AG10803 (cell line): ENCODE data around the gene GPHB5.

Experiments
- DNase-seq: peaks from one replicate; pipeline ENCODE4 v3.0.0; 2010; ENCODE audit warnings: low read depth
- H3K4me3 ChIP-seq: 2 replicates; pipeline ENCODE4 v1.5.1; 2011; ENCODE audit warnings: mild to moderate bottlenecking, low read length, control low read depth
- TF ChIP-seq, protein P1 (sequence below): conservative IDR thresholded peaks from 2 replicates; pipeline ENCODE4 v1.5.1; 2011; ENCODE audit warnings: mild to moderate bottlenecking, low read length, control low read depth, inconsistent platforms

GPHB5 gene

GRCh38 chr14:63301891-63302534, 16.7 kb downstream of the GPHB5 start:
- TF ChIP-seq, protein P1, sequence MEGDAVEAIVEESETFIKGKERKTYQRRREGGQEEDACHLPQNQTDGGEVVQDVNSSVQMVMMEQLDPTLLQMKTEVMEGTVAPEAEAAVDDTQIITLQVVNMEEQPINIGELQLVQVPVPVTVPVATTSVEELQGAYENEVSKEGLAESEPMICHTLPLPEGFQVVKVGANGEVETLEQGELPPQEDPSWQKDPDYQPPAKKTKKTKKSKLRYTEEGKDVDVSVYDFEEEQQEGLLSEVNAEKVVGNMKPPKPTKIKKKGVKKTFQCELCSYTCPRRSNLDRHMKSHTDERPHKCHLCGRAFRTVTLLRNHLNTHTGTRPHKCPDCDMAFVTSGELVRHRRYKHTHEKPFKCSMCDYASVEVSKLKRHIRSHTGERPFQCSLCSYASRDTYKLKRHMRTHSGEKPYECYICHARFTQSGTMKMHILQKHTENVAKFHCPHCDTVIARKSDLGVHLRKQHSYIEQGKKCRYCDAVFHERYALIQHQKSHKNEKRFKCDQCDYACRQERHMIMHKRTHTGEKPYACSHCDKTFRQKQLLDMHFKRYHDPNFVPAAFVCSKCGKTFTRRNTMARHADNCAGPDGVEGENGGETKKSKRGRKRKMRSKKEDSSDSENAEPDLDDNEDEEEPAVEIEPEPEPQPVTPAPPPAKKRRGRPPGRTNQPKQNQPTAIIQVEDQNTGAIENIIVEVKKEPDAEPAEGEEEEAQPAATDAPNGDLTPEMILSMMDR, result no peak
- H3K4me3 ChIP-seq, result no peak overlapping the region
- no peak for DNase-seq

GRCh38 chr14:63300854-63301253, 17.9 kb downstream of the GPHB5 start:
- TF ChIP-seq, protein P1, result no peak
- H3K4me3 ChIP-seq, result no peak overlapping the region
- DNase-seq, result no peak

GRCh38 chr14:63299351-63300110, 19.2 kb downstream of the GPHB5 start:
- H3K4me3 ChIP-seq, result no peak overlapping the region
- no peak for DNase-seq
- TF ChIP-seq, protein P1, result no peak

DNA sequence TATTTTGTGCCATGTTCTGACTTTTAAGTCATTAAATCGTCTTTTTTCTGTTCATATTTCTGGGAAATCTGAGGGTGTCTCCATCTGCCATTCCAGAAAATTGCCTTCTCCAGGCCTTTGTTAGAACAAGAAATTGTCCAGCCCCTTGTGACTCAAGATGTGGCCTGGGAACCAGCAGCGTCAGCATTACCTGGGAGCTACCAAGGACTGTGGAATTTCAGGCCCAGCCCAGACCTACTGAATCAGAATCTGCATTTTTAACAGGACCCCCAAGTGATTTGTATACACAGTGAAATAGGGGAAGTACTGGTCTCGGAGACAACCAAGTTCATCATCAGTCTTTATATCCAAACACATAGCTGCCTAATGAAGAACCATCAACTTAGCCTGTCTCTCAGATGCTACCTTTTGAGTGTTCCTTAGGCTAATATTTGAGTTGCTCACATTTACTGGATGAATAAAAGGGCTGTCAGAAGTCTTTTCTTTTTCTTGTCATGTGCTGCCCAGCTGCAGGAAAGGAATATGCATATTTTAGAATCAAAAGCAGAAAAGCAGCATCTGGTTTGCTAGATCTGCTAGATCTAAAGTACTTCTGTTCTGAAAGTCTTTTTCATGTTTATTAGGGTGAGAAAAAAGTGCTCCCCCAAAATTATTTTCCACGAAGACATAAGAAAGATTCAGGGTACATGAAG, 21.2 kb downstream of the GPHB5 start:
- TF ChIP-seq, protein P1, result no peak
- DNase-seq, result no peak
- H3K4me3 ChIP-seq, result no peak overlapping the region

DNA sequence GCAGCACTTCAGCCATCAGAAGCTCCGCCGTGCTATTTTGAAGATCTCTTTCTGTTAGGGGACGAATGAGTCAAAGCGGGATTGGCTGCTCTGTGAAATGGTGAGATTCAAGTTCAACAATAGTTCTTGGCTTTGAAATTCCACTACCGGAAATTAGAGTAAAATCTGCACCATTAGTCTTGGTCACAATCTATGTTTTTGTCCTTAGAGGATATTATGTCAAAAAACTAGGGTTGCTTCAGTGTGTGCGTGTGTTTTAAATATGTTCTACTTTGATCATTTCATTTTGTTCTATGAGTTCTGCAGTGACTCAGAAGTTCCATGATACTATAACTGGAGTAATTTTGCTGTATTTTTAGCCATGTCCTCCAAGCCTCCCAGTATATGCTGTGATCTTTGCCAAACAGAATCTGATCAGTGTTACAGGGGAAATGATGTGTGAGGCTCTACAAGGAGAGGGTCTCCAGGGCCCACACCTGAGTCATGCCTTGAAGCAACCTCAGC, 22.6 kb downstream of the GPHB5 start:
- no peak overlapping the region for H3K4me3 ChIP-seq
- TF ChIP-seq, protein P1, result no peak
- DNase-seq, result peak; percentile 14

GRCh38 chr14:63295231-63295685, 23.5 kb downstream of the GPHB5 start:
- no peak overlapping the region for H3K4me3 ChIP-seq
- no peak for DNase-seq
- TF ChIP-seq, protein P1, result no peak
